MCF 10A (cell line): Measurements from ENCODE around the gene CPA1. TPM values are rescaled to one million over a fixed set of nuclear protein-coding genes. Genes with fewer than 3 reads are reported as not detected.

ENCODE experiments used
- BruUV-seq: library from RNA; stranded (reverse); fragments of 400-500 nt; replicated peaks from 2 replicates; lab custom pipeline; 2021; lab: Mats Ljungman, UMichigan
- CTCF ChIA-PET: fragments of 300-600 bp; sonication (Branson Sonifier 250); formaldehyde crosslinking; extraction: SDS; loops from one replicate; lab custom pipeline; 2021; ENCODE audit warnings: antibody characterized with exemption, inconsistent platforms; lab: Yijun Ruan, JAX
- POLR2A ChIA-PET: fragments of 300-600, 350-650 bp; sonication (Branson Sonifier 250); formaldehyde crosslinking; extraction: SDS; loops from one replicate; lab custom pipeline; 2020; ENCODE audit warnings: antibody characterized with exemption, inconsistent platforms; lab: Yijun Ruan, JAX
- DNase-seq: peaks from one replicate; pipeline ENCODE4 v3.0.0-alpha.2; 2018; ENCODE audit not compliant: unreplicated experiment
- H3K27ac Mint-ChIP-seq: one replicate; pipeline ENCODE4 v1.8.0; 2022; ENCODE audit warnings: mild to moderate bottlenecking, low read depth, mixed read lengths; ENCODE audit not compliant: unreplicated experiment
- H3K27me3 Mint-ChIP-seq: one replicate; pipeline ENCODE4 v1.8.0; 2022; ENCODE audit warnings: mixed read lengths; ENCODE audit not compliant: insufficient read depth, unreplicated experiment
- H3K36me3 Mint-ChIP-seq: one replicate; pipeline ENCODE4 v1.8.0; 2022; ENCODE audit warnings: mild to moderate bottlenecking, moderate library complexity, mixed read lengths; ENCODE audit not compliant: insufficient read depth, unreplicated experiment
- H3K4me1 Mint-ChIP-seq: one replicate; pipeline ENCODE4 v1.8.0; 2022; ENCODE audit warnings: mixed read lengths; ENCODE audit not compliant: insufficient read depth, unreplicated experiment
- H3K4me3 Mint-ChIP-seq: one replicate; pipeline ENCODE4 v1.8.0; 2022; ENCODE audit warnings: mild to moderate bottlenecking, moderate library complexity, mixed read lengths; ENCODE audit not compliant: unreplicated experiment
- H3K9me3 Mint-ChIP-seq: one replicate; pipeline ENCODE4 v1.8.0; 2022; ENCODE audit warnings: mixed read lengths; ENCODE audit not compliant: unreplicated experiment
- intact Hi-C: fragments of 100-400 bp; cut with micrococcal nuclease; formaldehyde crosslinking; loops from 2 replicates; pipeline ENCODE4 v1.14.1; 2022
- total RNA-seq: library from RNA; stranded (reverse); gene quantifications from 2 replicates; pipeline ENCODE4 v1.2.3, GENCODE V29; 2022
- TF ChIP-seq, protein P1 (sequence below): fragments of 200-600 bp; IDR thresholded peaks from one replicate; pipeline ENCODE4 v1.8.0; 2022; ENCODE audit warnings: antibody characterized with exemption, mild to moderate bottlenecking; ENCODE audit not compliant: unreplicated experiment

CPA1 gene
- total RNA-seq, 1 experiment from 2014 or later = not detected

DNA sequence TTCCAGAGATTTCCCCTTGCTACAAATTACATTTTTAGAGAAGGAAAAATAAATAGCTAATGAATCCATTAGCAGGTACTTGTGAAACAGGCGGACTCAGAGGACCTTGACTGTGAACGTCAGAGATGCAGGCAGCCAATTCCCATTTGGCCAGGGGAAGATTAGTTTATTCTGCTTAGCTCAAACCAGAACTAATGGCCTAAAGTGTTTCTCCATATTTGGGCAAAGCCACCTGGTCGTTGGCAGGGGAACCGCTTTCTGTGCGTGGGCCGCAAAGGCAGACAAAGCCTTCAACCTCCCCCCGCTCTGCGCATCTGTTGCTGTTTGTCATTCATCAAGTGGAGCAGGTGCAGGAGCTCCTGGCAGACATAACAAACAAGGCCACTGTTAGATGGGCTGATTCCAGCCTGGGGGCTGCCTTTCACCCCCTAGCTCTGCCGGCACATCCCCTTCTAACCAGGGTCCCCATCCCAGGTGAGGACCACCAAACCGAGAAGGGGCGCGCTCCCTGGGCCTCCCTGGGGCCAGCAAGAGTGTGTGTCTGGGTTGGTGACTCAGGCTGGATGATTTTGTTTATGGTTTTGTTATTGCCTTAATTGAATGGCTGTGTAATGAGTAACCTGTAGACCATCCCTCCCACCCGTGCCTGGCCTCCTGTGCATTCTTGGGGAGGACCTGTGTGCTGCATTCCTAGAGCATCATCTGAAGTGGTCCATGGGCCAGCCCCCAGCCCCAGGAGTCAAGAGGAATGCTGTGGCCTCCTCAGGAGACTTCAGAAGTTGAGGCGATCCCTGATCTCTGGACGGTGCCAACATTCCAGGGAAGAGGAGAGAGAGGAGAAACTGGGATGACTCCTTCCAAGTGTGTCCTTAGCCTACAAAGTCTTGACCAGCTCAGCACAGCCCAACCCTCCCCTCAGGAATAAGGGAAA is 14.5 kb upstream of the CPA1 start:
- H3K4me1 Mint-ChIP-seq = peaks cover 38% of the 10 kb centered on the region
- no peak overlapping the region for H3K4me3 Mint-ChIP-seq
- TF ChIP-seq, protein P1, sequence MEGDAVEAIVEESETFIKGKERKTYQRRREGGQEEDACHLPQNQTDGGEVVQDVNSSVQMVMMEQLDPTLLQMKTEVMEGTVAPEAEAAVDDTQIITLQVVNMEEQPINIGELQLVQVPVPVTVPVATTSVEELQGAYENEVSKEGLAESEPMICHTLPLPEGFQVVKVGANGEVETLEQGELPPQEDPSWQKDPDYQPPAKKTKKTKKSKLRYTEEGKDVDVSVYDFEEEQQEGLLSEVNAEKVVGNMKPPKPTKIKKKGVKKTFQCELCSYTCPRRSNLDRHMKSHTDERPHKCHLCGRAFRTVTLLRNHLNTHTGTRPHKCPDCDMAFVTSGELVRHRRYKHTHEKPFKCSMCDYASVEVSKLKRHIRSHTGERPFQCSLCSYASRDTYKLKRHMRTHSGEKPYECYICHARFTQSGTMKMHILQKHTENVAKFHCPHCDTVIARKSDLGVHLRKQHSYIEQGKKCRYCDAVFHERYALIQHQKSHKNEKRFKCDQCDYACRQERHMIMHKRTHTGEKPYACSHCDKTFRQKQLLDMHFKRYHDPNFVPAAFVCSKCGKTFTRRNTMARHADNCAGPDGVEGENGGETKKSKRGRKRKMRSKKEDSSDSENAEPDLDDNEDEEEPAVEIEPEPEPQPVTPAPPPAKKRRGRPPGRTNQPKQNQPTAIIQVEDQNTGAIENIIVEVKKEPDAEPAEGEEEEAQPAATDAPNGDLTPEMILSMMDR = no peak
- no peaks in the 10 kb centered on the region for H3K27me3 Mint-ChIP-seq
- peak; percentile 34 for DNase-seq
- no peaks in the 10 kb centered on the region for H3K36me3 Mint-ChIP-seq
- ChIA-PET CTCF (interaction anchor here (0.6 kb wide), 1 partner anchor 392 kb away, joined by 3 read pairs; no protein-coding TSS in a partner anchor), POLR2A (interaction anchor here (0.6 kb wide), 1 partner anchor 277 kb away, joined by 3 read pairs; no protein-coding TSS in a partner anchor)
- peaks cover under 1% of the 10 kb centered on the region for H3K9me3 Mint-ChIP-seq
- no TSS peak for BruUV-seq
- intact Hi-C loops = no loop called here
- no peak overlapping the region for H3K27ac Mint-ChIP-seq

DNA sequence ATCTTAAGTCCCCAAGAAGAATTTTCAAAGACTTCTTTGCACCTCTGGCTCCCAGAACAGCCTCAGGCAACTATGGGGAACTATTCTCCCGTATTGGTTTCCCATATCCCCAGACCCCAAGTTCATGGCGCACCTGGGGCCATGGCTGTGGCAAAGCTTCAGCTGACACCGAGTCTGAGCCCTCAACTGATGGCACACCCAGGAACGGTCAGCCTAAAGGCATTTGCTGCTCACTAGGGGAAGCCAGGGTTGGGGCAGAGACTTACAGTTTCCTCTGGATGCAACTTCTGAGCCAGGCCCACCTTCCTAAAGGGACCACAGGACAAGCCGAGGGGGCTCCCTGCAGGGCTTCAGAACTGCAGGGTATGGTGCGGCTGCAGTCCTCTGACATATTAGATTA is 13.7 kb upstream of the CPA1 start:
- Mint-ChIP-seq H3K27ac (no peak overlapping the region), H3K9me3 (peaks cover under 1% of the 10 kb centered on the region), H3K4me1 (peaks cover 38% of the 10 kb centered on the region), H3K4me3 (no peak overlapping the region), H3K27me3 (no peaks in the 10 kb centered on the region), H3K36me3 (no peaks in the 10 kb centered on the region)
- ChIA-PET CTCF (no interaction called here), POLR2A (no interaction called here)
- BruUV-seq = no TSS peak
- intact Hi-C loops = no loop called here
- DNase-seq = no peak
- TF ChIP-seq, protein P1 = no peak

GRCh38 chr7:130367088-130367755 is 13.1 kb upstream of the CPA1 start:
- Mint-ChIP-seq H3K27ac (no peak overlapping the region), H3K4me1 (peaks cover 45% of the 10 kb centered on the region), H3K36me3 (no peaks in the 10 kb centered on the region), H3K9me3 (peaks cover 7% of the 10 kb centered on the region), H3K4me3 (no peak overlapping the region), H3K27me3 (no peaks in the 10 kb centered on the region)
- intact Hi-C loops = no loop called here
- TF ChIP-seq, protein P1 = no peak
- no peak for DNase-seq
- BruUV-seq = no TSS peak
- POLR2A ChIA-PET = no interaction called here
- CTCF ChIA-PET = no interaction called here
